ENCODE results near the gene BTBD7.

The BTBD7 gene

DNA sequence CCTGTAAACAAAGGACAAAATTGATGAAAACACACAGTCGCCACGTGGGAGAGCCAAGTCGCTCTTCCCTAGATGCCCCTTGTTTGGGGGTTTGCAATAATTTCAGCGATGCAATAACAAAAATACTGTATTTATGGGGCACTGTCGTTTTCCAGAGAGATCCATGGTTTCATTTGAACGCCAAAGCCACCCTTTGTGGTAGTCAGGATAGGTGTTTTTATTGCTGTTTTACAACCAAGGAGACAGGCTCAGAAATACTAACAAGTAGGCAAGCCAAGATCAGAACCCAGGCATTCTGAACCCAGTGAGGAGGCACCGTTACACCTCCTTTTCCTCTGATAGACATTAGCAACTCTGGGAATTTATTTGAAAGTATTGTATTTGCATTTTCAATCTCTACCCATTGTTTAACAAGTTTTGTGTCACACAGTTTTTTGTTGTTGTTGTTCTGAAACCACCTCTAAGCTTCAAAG, 831 bp upstream of the BTBD7 start:
- no peak for TF ChIP-seq GATA3 (IDR thresholded peaks at IDR 0.05; ENCODE audit: low read depth, low read length)
- TF ChIP-seq GATA2 (IDR thresholded peaks at IDR 0.05; ENCODE audit: low read depth, low read length): no peak

- no peak for TF ChIP-seq GATA2 (IDR thresholded peaks at IDR 0.05; ENCODE audit: low read depth, low read length)
- no peak for TF ChIP-seq GATA3 (IDR thresholded peaks at IDR 0.05; ENCODE audit: low read depth, low read length)
These were observed 411 bp downstream of the BTBD7 start for GRCh38 chr14:93332397-93332852.

DNA sequence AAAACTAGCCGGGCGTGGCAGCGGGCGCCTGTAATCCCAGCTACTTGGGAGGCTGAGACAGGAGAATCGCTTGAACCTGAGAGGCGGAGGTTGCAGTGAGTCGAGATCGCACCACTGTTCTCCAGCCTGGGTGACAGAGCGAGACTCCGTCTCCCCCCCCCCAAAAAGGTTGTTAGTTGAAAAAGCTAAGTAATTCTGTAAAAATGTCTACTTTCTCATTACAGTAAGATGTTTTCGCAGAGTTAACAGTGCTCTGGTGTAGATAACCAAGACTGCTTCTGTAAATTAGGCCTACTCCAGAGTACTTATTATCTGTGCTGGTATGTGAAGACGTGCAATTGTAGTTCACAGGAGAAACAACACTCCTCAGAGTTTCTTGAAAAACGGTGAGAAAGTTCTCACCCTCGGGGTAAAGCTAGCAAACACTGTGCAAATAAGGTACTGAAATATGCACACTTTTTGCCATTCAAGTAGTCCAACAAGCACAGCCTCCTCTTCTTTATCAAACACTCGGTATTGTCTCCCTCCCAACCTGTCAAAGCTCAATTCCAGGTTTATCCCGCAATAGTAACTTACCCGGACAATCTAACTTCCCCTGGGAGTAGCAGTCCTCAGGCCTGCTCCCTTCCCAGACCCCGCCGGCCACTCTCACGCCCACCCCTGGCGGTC, 974 bp downstream of the BTBD7 start:
- TF ChIP-seq GATA3 (IDR thresholded peaks at IDR 0.05; ENCODE audit: low read depth, low read length): no peak
- TF ChIP-seq GATA2 (IDR thresholded peaks at IDR 0.05; ENCODE audit: low read depth, low read length): no peak

DNA sequence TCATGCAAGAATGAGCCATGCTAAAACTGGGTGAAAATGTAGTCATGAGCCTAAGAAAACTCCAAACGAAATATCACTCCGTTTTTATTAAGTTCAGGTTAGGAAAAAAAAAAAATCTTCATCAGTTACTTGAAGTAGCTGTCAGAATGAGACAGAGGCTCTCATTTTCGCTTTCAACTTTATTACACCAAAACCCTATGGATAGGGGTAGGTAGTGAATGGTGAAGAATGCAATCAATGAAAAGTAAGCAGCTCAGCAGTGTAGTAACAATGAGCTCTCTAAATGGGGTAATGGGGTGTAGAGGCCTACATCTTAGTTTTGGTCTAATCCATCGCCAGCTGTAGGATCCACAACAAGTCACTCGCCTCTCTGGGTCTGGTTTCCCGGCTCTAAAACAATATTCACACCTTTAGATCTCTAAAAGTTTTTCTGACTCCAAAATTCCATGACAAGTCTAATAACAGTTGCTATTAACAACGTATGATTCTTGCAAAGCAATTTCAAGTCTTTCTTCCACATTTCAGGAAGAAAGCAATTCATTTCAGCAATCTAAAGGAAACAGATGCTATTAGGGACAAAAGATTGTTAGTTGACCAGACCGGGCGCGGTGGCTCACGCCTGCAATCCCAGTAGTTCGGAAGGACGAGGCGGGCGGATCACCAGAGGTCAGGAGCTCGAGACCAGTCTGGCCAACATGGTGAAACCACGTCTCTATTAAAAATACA, 1.7 kb downstream of the BTBD7 start:
- no peak for TF ChIP-seq GATA3 (IDR thresholded peaks at IDR 0.05; ENCODE audit: low read depth, low read length)

DNA sequence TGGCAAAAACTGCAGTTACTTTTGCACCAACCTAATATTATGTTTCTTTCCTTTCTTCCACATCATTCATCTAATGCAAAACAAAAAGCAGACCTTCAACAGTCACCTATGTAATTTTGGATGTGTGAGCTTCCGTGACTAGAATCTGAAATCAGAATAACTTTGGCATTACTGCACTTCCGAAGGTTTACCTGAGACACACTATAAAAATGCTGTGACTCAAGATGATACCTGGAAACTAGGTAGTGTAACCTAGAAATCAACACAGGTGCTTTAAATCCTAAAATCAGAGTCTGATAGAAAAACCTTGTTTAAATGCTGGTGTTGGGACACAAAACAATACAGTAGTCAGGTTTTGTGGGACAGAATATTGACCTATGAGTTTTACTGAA, 2.2 kb downstream of the BTBD7 start:
- TF ChIP-seq GATA2 (IDR thresholded peaks at IDR 0.05; ENCODE audit: low read depth, low read length): no peak
- no peak for TF ChIP-seq GATA3 (IDR thresholded peaks at IDR 0.05; ENCODE audit: low read depth, low read length)

- no peak for TF ChIP-seq GATA3 (IDR thresholded peaks at IDR 0.05; ENCODE audit: low read depth, low read length)
- no peak for TF ChIP-seq GATA2 (IDR thresholded peaks at IDR 0.05; ENCODE audit: low read depth, low read length)
These were observed 2.7 kb downstream of the BTBD7 start for GRCh38 chr14:93329965-93330608.

DNA sequence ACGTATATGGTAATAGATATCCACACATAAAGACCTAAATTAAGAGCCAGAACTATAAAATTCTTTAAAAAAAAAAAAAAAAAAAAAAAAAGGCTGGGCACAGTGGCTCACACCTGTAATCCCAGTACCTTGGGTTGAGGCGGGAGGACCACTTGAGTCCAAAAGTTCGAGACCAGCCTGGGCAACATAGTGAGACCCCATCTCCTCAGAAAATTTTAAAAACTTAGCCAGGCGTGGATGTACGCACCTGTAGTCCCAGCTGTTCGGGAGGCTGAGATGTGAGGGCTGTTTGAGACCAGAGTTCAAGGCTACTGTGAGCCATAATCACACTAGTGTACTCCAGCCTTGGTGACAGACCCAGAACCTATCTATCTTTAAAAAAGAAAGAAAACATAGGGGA, 4.3 kb downstream of the BTBD7 start:
- no peak for TF ChIP-seq GATA2 (IDR thresholded peaks at IDR 0.05; ENCODE audit: low read depth, low read length)
- no peak for TF ChIP-seq GATA3 (IDR thresholded peaks at IDR 0.05; ENCODE audit: low read depth, low read length)

DNA sequence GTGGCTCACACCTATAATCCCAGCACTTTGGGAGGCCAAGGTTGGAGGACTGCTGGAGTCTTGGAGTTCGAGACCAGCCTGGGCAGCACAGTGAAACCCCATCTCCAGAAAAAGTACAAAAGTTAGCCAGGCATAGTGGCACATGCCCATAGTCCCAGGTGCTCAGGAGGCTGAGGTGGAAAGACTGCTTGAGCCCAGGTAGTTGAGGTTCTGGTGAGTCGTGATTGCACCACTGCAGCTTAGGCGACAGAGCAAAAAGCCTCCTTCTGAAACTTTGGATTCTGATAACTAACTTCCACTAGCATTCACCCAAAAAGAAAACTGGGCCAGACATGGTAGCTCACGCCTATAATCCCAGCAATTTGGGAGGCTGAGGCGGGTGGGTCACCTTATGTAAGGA, 6.6 kb downstream of the BTBD7 start:
- TF ChIP-seq GATA3 (IDR thresholded peaks at IDR 0.05; ENCODE audit: low read depth, low read length) (no peak), GATA2 (IDR thresholded peaks at IDR 0.05; ENCODE audit: low read depth, low read length) (no peak)

DNA sequence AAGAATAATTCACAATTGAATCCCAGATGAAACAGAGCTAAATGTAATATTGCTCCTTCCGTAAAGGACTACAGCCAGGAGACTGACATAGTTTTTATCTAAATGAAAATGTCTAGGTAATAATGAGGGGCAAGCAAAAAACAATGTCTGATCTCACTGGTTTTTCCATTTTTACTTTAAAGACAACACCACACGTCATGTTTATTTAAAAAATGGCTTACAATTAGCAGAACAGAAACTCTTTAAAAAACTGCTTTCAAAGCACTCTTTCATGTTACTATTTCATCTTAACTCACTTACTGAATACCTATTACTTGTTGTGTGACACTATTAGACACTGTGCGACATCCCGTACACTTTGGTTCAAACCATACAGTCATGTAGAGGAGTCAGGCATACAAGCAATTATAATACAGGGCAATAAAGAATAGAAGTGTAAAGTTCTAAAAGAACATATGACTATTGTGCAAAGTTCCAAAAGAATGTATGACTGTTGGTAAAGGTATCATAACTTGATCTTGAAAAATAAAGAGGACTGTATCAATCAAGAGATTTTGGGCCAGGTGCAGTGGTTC, 9.1 kb downstream of the BTBD7 start:
- TF ChIP-seq GATA3 (IDR thresholded peaks at IDR 0.05; ENCODE audit: low read depth, low read length) (no peak), GATA2 (IDR thresholded peaks at IDR 0.05; ENCODE audit: low read depth, low read length) (no peak)

DNA sequence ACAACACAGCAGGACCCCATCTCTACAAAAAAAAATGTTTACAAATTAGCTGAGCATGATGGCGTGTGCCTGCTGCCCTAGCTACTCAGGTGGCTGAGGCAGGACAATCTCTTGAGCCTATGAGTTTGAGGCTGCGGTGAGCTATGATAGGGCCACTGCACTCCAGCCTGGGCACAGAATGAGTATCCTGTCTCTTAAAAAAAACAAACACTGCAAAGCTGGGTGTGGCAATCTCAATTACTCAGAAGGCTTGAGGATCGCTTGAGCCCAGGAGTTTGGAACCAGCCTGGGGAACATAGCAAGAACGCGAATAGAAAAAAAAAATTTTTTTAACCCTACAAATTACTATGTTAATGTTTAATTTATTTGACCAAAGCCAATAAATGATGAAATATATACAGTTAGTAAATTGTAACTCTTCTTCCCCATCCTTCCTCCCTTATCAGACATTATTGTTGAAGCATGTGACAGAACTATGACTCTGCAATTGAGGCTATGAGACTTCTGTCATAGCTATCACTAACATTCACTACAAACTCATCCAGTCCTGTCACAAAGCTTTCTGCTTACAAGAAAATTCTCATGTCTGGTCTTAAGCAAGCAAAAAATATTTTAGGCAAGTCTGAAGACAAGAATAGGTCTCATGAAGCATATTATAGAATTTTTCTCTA, 9.8 kb downstream of the BTBD7 start:
- TF ChIP-seq GATA3 (IDR thresholded peaks at IDR 0.05; ENCODE audit: low read depth, low read length) (no peak), GATA2 (IDR thresholded peaks at IDR 0.05; ENCODE audit: low read depth, low read length) (no peak)

DNA sequence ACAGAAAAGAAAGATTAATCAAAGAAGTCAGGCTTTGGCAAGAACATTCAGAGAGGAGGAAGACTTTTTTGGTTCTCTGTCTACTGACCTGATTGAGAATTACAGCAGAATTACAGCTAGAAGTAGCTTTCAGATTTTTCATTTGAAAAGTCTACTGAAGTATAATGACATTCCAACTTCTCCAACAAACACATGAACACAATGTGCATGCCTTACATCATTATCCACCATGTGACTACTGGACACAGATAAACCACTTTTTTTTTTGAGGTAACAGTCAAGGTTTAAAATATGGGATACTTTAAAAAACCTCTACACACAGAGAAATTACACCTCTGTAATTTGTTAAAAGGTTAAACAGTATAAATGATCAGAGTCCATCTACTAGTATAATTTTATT, 12.3 kb downstream of the BTBD7 start:
- TF ChIP-seq GATA3 (IDR thresholded peaks at IDR 0.05; ENCODE audit: low read depth, low read length) (no peak), GATA2 (IDR thresholded peaks at IDR 0.05; ENCODE audit: low read depth, low read length) (no peak)

GRCh38 chr14:93319958-93320357, 12.9 kb downstream of the BTBD7 start:
- TF ChIP-seq GATA2 (IDR thresholded peaks at IDR 0.05; ENCODE audit: low read depth, low read length): no peak
- no peak for TF ChIP-seq GATA3 (IDR thresholded peaks at IDR 0.05; ENCODE audit: low read depth, low read length)

DNA sequence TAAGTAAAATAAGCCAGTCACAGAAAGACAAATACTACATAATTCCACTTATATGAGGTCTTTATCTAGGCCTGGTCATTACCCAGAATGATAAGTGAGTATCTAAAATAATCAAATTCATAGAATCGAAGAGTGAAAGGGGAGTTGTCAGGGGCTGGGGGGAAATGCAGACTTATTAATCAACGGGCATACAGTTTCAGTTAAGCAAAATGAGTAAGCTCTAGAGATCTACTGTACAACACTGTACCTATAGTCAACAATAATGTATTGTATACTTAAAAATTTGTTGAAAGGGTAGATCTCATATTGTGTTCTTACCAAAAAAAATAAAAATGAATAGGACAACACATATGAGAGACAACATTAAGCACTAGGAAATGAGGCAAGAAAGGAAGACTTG, 13.3 kb downstream of the BTBD7 start:
- no peak for TF ChIP-seq GATA3 (IDR thresholded peaks at IDR 0.05; ENCODE audit: low read depth, low read length)
- TF ChIP-seq GATA2 (IDR thresholded peaks at IDR 0.05; ENCODE audit: low read depth, low read length): no peak

DNA sequence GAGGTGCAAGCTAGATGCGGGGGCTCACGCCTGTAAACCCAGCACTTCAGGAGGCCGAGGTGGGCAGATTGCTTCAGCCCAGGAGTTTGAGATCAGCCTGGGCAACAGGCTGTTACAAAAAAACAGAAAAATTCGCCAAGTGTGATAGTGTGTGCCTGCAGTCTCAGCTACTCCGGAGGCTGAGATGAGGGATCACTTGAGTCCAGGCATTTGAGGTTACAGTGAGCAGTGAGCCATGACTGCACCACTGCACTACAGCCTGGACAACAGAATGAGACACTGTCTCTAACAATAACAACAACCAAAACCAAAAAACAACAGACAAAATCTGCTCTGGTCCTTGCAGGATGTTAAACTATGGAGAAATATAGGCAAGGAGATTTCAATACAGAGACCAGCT, 13.9 kb downstream of the BTBD7 start:
- TF ChIP-seq GATA3 (IDR thresholded peaks at IDR 0.05; ENCODE audit: low read depth, low read length): no peak
- TF ChIP-seq GATA2 (IDR thresholded peaks at IDR 0.05; ENCODE audit: low read depth, low read length): no peak

Data from SH-SY5Y (cell line).